NCI-H82 treated with DMSO at 0.1 percent for 48 hours (cell line): ENCODE measurements around the gene CAPG.
A peak's percentile ranks its signal among the peaks of the same experiment; 100 is the strongest.
"Not testable (repeated sequence)": the region's sequence is repeated elsewhere in the genome, so short reads cannot be mapped to it uniquely, and the experiment has no call there.

Experiments used
- DNase-seq: peaks from one replicate; lab custom pipeline; 2025; ENCODE audit not compliant: unreplicated experiment; lab: John Stamatoyannopoulos, UW

The CAPG gene

GRCh38 chr2:85409845-85410583 lies at the start of gene CAPG:
Gene CAPG (minus strand): TSS chr2:85410366. CDS start chr2:85402145, 8,221 bp downstream.
- DNase-seq: no peak

GRCh38 chr2:85459771-85460170 lies 49.6 kb upstream of the CAPG start:
- DNase-seq: no peak

- DNase-seq: no peak
Observed at GRCh38 chr2:85458601-85459563, 48.7 kb upstream of the CAPG start.

- DNase-seq: no peak
Observed at GRCh38 chr2:85457877-85458316, 47.7 kb upstream of the CAPG start.

GRCh38 chr2:85457043-85457442 lies 46.9 kb upstream of the CAPG start:
- DNase-seq: no peak

- no peak for DNase-seq
Observed at GRCh38 chr2:85455552-85456090, 45.5 kb upstream of the CAPG start.

GRCh38 chr2:85453571-85453970 lies 43.4 kb upstream of the CAPG start:
- no peak for DNase-seq

- no peak for DNase-seq
Observed at GRCh38 chr2:85452237-85452636, 42.1 kb upstream of the CAPG start.

- no peak for DNase-seq
Observed at GRCh38 chr2:85449214-85449588, 39.0 kb upstream of the CAPG start.

GRCh38 chr2:85448461-85449213 lies 38.5 kb upstream of the CAPG start:
- no peak for DNase-seq

- DNase-seq: no peak
Observed at GRCh38 chr2:85447222-85447585, 37.0 kb upstream of the CAPG start.

- DNase-seq: no peak
Observed at GRCh38 chr2:85446296-85447221, 36.4 kb upstream of the CAPG start.

- peak; percentile 43 for DNase-seq
Observed at GRCh38 chr2:85445316-85446295, 35.4 kb upstream of the CAPG start.

- no peak for DNase-seq
Observed at GRCh38 chr2:85444629-85445172, 34.5 kb upstream of the CAPG start.

- DNase-seq: no peak
Observed at GRCh38 chr2:85441864-85442263, 31.7 kb upstream of the CAPG start.

GRCh38 chr2:85440729-85441128 lies 30.6 kb upstream of the CAPG start:
- no peak for DNase-seq

- no peak for DNase-seq
Observed at GRCh38 chr2:85439986-85440385, 29.8 kb upstream of the CAPG start.

GRCh38 chr2:85439569-85439968 lies 29.4 kb upstream of the CAPG start:
- DNase-seq: not testable (repeated sequence)
